Esophagus muscularis mucosa (tissue), 3 donors: ENCODE data around the gene CTDSPL.

ENCODE experiments used
- CTCF ChIP-seq, 3 experiments: fragments of 200-600 bp in 2 of 3; fragments of 450-650 bp in 1 of 3; sonication (generic) in 2 of 3; IDR thresholded peaks; one replicate each; pipeline ENCODE4 v1.5.1; 2017 to 2019; ENCODE audit warnings: antibody characterized with exemption in 3 of 3, mild to moderate bottlenecking in 2 of 3, moderate library complexity in 1 of 3
- POLR2A ChIP-seq: fragments of 450-650 bp; IDR thresholded peaks from one replicate; pipeline ENCODE4 v1.6.1; 2017; ENCODE audit warnings: antibody characterized with exemption, moderate library complexity, mild to moderate bottlenecking, low read depth

DNA sequence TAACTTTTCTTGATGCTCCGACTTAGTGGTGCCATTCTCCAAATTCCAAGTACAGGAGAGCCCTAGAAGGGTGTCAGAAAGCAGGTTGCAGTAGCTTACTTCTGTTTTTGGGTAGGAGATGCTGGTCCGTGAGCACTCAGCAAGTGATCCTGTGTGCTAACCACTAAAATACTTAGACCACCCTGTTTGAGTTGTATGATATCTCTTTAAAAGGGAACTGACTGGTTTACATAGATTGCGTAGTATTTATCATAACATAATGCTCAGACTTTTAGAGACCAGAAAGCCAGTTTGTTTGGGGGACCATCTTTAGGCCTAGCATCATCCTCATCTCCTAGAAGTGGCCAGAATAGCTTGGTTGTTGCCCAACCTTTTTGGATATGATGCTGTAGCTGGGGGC is 26.7 kb downstream of the CTDSPL start:
- TF ChIP-seq POLR2A (no peak), CTCF (IDR thresholded peaks at IDR 0.05) (no peak)
